C1 segment of cervical spinal cord (tissue), 14 donors: Measurements from ENCODE around the gene SZT2.
"Not testable (repeated sequence)": the region's sequence is repeated elsewhere in the genome, so short reads cannot be mapped to it uniquely, and the experiment has no call there.

Source experiments
- DNase-seq, 14 donors: peaks; one replicate each; lab custom pipeline; 2025; lab: John Stamatoyannopoulos, UW

The SZT2 gene

DNA sequence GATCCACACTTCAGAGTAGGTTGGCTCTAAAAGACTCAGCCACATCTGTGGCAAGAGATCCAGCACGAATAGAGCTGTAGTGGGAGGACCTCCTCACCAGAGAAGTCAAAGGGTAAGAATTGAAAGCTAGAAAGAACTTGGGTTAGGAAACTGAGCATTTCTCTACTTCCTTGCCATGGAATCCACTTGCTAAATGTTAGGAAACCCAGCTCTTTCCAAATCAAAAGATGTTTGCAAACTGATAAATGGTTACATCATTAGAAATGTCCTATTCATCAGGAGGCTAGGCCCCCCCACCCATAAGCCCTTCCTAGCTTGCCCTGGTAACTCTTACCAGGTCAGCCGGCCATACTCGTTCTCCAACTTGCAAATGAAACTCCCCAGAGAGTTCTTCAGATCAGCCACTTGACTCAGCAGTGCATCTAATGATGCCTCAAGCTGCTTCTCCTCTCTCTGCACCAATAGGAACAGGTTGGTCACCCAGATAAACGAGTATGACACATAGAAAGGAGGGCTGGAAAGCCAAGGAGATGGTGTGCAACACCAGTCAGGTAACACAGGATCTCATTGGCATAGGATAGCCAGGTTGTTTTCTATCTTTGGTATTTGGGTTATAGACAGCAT, 1.6 kb upstream of the SZT2 start:
- DNase-seq: no peak

DNA sequence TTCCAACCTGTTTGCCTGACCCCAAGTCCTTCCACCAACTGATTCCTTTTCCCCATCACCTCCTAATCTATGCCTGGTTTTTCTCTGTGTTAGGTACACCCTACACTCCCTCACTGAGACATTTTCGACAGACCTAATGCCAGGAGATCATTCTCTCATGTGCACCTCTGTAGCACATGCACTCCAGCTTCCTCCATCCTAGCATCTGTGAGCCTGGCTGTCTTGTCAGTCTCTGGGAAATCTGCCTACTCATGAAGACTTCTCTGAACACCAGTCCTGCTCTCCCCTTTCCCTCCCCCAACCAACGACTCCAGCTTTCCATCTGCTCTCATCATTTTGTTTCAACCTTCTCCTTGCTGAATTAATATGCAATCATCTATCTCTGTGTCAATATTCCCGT, 1.1 kb upstream of the SZT2 start:
- no peak for DNase-seq

- DNase-seq: no peak
These were observed 3.0 kb downstream of the SZT2 start for GRCh38 chr1:43392702-43393101.

DNA sequence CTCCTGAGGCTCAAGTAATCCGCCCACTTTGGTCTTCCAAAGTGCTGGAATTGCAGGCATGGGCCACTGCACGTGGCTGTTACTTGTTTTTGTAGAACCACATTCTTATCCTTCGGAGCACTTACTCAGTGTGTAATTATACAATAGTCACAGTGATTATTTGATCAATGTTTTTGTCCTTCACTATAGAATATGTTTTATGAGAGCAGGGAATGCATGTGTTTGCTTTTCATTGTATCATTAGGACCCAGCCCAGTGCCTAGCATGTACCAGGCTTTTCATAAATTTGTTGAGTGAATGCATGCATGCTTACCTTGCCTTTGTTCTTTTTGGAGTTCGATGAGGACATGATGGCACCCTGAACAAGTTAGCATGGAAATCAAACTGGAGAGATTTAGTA, 5.8 kb downstream of the SZT2 start:
- no peak for DNase-seq

DNA sequence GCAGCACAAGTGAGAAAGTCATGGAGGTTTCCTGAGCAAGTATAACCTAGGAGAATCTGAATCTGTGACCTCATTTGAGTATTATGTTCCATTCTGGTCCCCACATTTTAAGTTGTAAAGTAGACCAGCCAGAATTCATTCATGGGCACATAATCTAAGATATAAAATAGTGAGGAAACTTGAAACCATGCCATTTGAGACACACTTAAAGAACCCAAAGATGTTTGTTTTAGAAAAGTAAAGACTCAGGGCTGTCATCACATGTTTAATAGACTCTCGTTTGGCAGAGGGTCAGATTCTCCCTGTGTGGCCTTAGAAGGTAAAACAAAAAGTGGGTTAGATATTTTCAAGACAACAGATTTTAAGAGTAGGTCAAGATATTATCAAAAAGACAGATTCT, 6.4 kb downstream of the SZT2 start:
- no peak for DNase-seq

DNA sequence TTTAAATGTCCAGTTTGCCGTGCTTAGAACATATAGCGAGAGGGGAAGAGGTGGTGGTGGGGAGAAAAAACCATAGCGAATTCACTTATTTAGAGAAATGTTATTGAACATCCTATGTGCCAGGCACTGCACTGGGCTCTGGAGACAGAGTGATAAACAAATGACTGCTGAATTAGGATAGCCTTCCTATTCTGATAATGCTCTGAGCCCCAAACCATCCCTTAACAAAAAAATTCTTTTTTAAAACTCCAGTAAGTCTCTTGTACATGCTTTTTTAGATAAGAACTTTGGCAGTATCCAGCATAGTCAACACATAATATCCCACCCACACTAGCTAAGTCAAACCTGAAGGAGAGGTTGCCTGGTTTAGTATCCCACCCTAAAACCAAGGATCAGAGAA, 8.5 kb downstream of the SZT2 start:
- DNase-seq: no peak

- not testable (repeated sequence) for DNase-seq
These were observed 10.7 kb downstream of the SZT2 start for GRCh38 chr1:43400441-43400840.

GRCh38 chr1:43402089-43402865, 12.6 kb downstream of the SZT2 start:
- no peak for DNase-seq

DNA sequence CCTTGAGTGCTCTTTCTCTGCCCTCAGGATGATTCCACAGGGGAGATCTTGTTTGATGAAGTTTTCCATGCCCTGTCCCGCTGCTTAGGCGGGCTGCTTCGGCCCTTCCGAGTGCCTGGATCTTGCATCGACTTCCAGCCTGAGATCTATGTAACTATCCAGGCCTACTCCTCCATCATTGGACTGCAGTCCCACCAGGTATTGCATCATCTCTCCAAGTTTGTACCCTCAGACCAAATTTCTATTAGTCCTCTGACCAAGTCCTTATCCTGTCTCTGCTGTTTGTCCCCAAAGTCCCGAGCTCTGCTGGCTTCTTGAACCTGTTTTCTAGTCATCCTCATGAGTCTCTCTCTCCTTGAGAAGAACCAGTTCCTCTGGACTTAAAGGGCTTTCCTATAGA, 14.7 kb downstream of the SZT2 start:
- no peak for DNase-seq

DNA sequence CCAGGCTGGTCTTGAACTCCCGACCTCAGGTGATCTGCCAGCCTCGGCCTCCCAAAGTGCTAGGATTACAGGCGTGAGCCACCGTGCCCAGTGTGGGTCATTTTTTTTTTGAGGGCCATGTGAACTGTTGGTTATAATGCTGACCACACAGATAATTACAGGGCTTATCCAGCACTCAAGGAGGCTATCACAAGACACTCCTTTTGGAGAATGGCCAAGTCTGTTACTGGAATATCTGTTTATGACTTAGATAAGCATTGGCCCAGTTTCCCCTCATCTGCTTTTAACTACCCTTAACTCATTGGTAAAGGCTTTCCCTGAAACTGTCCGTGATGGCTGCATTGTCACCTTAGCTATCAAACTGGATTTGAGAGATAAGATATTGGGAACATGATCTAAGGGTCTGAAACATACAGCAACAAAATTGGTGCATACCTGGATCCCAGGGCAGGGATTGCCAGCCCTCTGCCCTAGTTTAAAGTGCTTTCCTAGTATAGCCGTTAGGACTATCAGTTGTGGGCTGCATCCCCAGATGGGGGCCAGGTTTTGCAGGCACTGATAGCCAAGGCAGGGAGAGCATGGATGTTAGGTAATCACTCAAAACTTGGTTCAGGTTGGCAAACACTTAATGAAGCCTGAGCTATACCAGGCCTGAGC, 15.6 kb downstream of the SZT2 start:
- DNase-seq: no peak

- no peak for DNase-seq
These were observed 16.2 kb downstream of the SZT2 start for GRCh38 chr1:43405876-43406234.

DNA sequence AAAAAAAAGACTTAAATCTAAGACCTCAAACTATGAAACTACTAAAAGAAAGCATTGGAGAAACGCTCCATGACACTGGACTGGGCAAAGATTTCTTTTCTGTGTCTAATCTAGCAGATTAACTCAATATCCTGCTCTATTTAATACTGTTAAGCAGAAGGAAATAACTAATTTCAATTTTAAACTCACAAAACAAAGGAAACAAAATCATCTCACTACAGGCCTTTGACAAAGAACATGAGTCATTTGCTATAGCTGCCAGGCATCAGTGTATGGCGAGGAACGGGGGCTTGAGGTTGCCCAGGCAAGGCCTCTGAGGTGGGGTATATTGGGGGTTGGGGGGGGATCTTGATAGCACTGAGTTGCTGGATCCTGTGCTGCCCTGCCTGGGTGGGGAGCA, 20.9 kb downstream of the SZT2 start:
- DNase-seq: no peak

DNA sequence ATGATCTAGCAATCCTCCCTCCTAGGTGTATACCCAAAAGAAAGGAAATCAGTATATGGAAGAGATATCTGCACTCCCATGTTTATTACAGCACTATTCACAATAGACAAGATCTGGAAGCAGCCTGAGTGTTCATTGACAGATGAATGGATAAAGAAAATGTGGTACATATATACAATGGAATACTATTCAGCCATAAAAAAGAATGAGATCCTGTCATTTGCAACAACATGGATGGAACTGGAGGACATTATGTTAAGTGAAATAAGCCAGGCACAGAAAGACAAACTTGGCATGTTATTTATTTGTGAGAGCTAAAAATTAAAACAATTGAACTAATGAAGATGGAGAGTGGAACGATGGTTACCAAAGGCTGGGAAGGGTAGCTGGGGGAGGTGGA, 23.7 kb downstream of the SZT2 start:
- DNase-seq: not testable (repeated sequence)

DNA sequence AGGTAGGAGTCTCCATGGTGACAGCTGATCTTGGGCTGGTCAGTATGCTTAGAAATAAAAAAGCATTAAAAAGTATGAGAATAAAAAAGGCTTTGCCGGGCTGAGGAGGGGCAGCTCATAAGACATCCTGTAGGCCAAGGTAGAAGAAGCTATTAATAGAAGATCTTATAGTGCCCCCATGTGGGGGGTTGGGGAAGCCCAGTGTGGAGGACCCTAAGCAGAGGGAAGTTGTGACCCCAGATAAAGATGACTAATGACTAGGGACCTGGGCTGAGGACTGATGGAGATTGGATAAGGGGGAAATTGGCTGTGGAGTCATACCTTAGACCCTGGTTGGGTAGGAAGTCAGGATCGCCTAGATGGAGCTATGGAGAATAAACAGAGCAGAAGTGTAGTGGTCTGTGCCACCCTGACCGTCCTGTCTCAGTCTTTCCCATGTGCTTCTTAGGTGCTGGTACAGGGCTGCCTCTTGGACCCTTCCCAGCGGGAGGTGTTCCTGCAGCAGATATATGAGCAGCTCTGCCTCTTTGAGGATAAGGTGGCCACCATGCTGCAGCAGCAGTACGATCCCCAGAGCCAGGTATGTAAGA, 25.0 kb downstream of the SZT2 start:
- peak in 4 of 14 donors; percentile 1 to 13 (median 5) for DNase-seq

- DNase-seq: no peak
These were observed 26.2 kb downstream of the SZT2 start for GRCh38 chr1:43415901-43416300.

DNA sequence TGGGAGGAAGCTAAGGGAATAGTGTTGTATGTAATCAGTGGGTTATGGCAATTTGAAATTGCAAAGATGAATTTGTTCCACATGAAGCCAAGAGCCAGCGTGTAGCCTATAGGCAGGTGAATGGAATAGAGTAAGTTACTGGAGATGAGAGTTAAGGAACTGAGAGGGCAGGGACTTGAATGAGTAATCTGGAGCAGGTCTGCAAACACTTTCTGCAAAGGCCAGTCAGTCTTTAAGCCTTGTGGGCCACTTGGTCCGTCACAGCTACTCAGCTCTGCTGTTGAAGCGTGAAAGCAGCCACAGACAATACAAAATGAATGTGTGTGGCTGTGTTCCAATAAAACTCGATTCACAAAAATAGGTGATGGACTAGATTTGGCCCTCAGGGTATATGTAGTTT, 29.2 kb downstream of the SZT2 start:
- no peak for DNase-seq

DNA sequence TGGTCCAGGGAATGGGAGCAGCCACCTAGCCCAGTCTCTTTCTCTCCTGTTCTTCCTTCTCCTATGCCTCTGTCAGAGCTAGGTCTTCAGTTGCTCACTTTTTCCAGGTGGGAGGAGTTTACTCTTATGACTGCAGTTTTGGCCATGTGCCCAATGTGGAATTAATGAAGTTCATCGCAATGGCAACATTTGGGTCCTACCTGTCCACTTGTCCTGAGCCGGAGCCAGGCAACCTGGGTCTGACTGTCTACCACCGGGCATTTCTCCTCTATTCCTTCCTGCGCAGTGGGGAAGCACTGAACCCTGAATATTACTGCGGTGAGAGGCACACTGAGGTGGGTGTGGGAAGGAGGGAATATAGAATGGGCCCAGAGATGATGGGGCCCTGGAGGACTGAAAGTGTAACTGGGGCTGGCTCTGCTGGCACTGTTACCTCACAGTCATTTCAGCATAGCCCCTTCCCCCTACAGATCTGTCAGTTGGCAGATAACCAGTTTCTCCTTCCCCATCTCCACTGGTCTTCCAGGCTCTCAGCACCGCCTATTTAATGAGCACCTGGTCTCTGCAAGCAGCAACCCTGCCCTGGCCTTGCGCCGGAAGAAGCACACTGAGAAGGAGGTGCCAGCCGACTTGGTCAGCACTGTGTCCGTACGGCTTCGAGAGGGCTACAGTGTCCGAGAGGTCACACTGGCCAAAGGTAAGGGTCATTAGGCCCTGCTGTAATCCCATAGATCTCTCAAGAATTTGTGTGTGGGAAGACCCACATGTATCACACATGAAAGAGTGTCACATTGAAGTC, 30.1 kb downstream of the SZT2 start:
- no peak for DNase-seq

- no peak for DNase-seq
These were observed 31.2 kb downstream of the SZT2 start for GRCh38 chr1:43420874-43421273.

- DNase-seq: no peak
These were observed 31.7 kb downstream of the SZT2 start for GRCh38 chr1:43421396-43421795.

DNA sequence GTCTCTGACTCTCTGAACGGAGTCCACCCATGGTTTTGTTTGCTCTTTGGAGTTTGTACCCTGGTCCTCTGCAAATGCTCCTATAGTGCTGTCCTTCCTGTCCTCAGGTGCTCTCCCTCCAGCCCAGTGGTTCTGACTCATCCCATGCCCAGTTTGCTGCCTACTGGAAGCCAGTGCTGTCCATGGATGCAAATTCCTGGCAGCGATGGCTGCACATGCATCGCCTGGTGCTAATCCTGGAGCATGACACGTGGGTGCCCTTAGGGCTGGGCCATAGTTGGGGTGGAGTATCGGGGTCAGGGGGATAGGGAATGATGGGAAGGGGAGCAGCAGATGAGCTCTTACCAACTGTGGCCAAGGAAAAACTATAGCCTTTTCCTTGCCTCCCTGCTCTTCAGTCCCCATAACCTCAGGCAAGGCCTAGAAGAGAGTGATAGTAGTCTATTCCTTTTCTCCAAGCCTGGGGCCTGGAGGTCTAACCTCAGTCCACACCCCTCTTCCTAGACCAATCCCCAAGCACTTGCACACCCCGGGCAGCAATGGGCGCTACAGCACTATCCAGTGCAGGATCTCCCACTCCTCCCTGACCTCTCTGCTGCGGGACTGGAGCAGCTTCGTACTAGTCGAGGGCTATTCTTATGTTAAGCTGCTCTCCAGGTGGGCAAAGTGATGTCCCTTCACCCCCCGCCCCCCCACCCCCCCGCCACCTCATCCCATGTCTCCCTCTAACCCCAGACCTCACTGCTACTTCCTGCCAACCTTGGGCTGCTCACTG, 32.5 kb downstream of the SZT2 start:
- no peak for DNase-seq
